PFSK-1 (cell line): ENCODE results near the gene SETBP1.

Source experiments
- POLR2AphosphoS5 ChIP-seq: IDR thresholded peaks from 2 replicates; pipeline ENCODE4 v1.6.1; 2012; ENCODE audit warnings: low read depth, mild to moderate bottlenecking, control low read depth, low read length, moderate library complexity
- REST ChIP-seq, 2 experiments: IDR thresholded peaks; 2 replicates each; pipeline versions ENCODE4 v1.6.1 to v1.8.0; 2011 to 2012; ENCODE audit warnings: low read depth in 2 of 2, low read length in 2 of 2, control low read depth in 1 of 2, inconsistent platforms in 1 of 2, mild to moderate bottlenecking in 1 of 2, moderate library complexity in 1 of 2; ENCODE audit not compliant: insufficient read depth in 1 of 2
- SIN3A ChIP-seq: IDR thresholded peaks from 2 replicates; pipeline ENCODE4 v1.6.1; 2012; ENCODE audit warnings: mild to moderate bottlenecking, low read length, moderate library complexity, borderline replicate concordance; ENCODE audit not compliant: insufficient read depth

- TF ChIP-seq REST (IDR thresholded peaks at IDR 0.05; ENCODE audit: insufficient read depth in 1 of 2, low read depth in 2 of 2, low read length in 2 of 2) (no peak), POLR2AphosphoS5 (no peak), SIN3A (no peak)
These were observed 376.2 kb downstream of the SETBP1 start for GRCh38 chr18:45056926-45057325.
